T follicular helper cell (primary cell): ENCODE results near the gene GLP2R.
"Not testable (repeated sequence)": the region's sequence is repeated elsewhere in the genome, so short reads cannot be mapped to it uniquely, and the experiment has no call there.

ENCODE experiments used
- DNase-seq: peaks from one replicate; pipeline ENCODE4 v3.0.0-alpha.2; 2020; ENCODE audit warnings: low read depth

GLP2R gene

GRCh38 chr17:9899280-9900043 lies 73.7 kb downstream of the GLP2R start:
- DNase-seq = no peak

- DNase-seq = no peak
Observed at GRCh38 chr17:9900044-9900594, 74.4 kb downstream of the GLP2R start.

GRCh38 chr17:9900784-9901183 lies 75.1 kb downstream of the GLP2R start:
- DNase-seq = no peak

- no peak for DNase-seq
Observed at GRCh38 chr17:9902120-9902519, 76.4 kb downstream of the GLP2R start.

- no peak for DNase-seq
Observed at GRCh38 chr17:9904277-9905077, 78.8 kb downstream of the GLP2R start.

- no peak for DNase-seq
Observed at GRCh38 chr17:9905078-9905415, 79.3 kb downstream of the GLP2R start, which contains the start of gene RCVRN. TSS of gene RCVRN (minus strand) at chr17:9905271. CDS start at chr17:9905180, 91 bp downstream.

- no peak for DNase-seq
Observed at GRCh38 chr17:9905902-9906301, 80.2 kb downstream of the GLP2R start.

GRCh38 chr17:9906616-9907015 lies 80.9 kb downstream of the GLP2R start:
- no peak for DNase-seq

- DNase-seq = no peak
Observed at GRCh38 chr17:9907131-9907530, 81.4 kb downstream of the GLP2R start.

GRCh38 chr17:9907883-9908648 lies 82.3 kb downstream of the GLP2R start:
- DNase-seq = no peak

- no peak for DNase-seq
Observed at GRCh38 chr17:9908649-9909042, 82.9 kb downstream of the GLP2R start.

GRCh38 chr17:9911089-9911488 lies 85.4 kb downstream of the GLP2R start:
- no peak for DNase-seq

GRCh38 chr17:9912121-9913099 lies 86.7 kb downstream of the GLP2R start:
- DNase-seq = no peak

- no peak for DNase-seq
Observed at GRCh38 chr17:9913476-9913875, 87.8 kb downstream of the GLP2R start.

- no peak for DNase-seq
Observed at GRCh38 chr17:9916108-9916507, 90.4 kb downstream of the GLP2R start.

- no peak for DNase-seq
Observed at GRCh38 chr17:9917131-9917530, 91.4 kb downstream of the GLP2R start.

GRCh38 chr17:9917801-9918200 lies 92.1 kb downstream of the GLP2R start:
- DNase-seq = no peak

- DNase-seq = no peak
Observed at GRCh38 chr17:9918352-9918751, 92.6 kb downstream of the GLP2R start.

- no peak for DNase-seq
Observed at GRCh38 chr17:9918804-9919352, 93.2 kb downstream of the GLP2R start.

GRCh38 chr17:9921216-9921615 lies 95.5 kb downstream of the GLP2R start:
- DNase-seq = not testable (repeated sequence)
